GM21786 (cell line): ENCODE results near the gene TP63.

Experiments used
- ATAC-seq: cut with Tn5 transposase; IDR thresholded peaks from one replicate; pipeline ENCODE4 v1.9.1; 2021; ENCODE audit not compliant: unreplicated experiment

TP63 gene

DNA sequence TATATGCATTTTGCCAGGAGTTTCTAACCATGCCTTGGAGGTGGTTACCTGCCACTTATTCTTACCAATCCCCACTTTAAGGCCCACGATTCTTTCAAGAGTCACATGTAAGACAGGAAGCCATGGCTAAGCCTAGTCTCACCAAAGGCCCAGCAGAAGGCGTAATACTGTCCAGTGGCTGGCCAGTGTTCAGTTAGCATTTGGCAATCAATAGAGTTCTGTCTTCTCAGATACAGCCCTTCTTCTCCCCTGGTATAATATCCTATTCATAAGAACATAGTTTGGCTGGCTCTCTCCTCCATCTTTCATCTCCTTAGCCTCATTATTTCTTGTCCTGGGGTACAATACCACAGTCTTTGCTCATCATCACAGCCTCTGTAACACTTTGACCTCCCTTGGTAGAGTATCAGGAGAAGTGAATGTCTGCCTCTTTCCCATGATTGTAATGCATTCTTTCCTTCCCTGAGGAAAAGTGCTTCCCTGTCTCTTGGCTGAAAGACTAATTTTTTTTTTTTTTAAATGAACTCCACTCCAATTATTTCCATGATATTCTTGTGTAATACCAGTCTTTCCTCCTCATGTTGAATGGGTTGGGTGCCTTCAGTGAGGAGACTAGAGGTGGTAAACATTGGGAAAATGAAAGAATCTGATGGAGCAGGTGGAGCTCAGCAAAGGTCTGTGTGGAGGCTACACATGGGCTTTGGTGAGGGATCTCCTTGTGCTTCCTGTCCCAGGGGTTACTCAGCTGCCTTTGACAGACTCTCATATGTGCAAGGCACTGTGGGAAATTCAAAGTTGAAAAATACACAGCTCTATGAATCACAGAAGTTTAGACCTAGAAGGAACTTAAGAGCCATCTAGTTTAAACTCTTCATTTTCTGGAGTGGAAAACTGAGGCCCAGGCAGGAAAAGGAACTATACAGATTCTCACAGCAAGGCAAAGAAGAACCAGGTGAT is 271.3 kb downstream of the TP63 start:
- ATAC-seq, result no peak

DNA sequence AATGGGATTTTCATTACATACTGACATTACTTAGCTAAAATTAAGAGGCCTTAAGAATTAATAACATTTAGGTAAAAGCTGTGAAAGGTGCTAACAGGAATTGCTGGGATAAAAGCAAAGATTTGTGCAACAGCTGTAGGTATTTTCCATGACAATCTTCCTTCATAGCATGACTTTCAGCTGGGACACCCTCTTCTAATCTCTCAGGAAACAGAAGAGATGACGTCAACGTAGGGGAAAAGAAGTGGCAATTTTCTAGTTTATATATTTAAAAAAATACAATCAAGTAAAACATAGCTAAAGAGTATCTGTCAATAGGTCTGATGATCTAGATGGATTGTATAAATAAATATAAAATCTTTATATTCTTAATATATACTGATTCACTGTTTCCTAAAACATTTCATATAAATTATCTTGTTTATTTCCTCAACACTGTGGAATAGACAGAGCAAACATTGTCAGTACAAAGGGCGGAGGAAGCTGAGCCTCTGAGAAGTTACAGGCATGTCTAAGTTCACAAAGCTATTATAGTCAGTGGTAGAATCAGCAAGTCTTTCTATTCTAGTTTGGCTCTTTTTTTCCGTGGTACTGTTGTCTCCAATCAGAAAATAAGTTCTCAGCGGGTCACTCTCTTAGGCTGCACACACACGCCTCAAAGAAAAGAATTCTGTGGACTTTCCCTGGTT is 272.5 kb downstream of the TP63 start:
- ATAC-seq, result no peak

DNA sequence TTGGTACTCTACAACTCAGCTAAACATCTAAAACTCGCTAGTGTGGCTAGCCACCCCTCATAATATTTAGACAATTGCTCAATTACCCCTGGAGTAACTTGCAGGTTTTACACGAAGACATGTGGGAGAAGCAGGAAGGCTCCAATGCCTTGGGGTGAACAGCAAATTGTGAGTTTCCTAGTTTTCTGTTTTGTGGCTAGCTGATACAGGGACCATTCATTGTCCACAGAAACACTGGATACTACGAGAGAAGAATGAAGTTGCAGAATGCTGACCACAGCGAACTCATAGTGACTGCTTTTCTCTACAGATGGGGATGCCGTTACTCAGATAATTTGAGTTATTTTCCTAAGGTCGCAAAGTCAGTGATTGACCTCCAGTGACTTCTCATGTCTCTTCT is 276.6 kb downstream of the TP63 start:
- no peak for ATAC-seq

DNA sequence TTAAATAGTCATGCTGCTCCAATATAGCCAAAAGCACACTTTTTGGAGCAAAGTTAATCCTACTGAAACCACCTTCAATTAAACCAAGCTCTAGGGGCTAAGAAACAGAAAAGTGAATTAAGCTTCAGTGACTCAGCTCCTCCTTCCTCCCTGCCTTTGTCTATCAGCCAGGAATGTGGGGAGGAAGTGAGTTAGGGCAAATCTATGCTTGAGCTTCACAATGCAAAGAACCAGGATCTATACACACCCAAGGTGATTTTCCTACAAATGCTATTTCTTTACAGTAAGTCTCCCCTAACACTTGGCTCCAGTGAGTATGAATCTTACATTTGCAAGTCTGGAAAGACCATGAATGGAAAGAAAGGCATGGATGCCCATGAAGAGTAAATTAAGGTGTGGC is 277.5 kb downstream of the TP63 start:
- no peak for ATAC-seq

DNA sequence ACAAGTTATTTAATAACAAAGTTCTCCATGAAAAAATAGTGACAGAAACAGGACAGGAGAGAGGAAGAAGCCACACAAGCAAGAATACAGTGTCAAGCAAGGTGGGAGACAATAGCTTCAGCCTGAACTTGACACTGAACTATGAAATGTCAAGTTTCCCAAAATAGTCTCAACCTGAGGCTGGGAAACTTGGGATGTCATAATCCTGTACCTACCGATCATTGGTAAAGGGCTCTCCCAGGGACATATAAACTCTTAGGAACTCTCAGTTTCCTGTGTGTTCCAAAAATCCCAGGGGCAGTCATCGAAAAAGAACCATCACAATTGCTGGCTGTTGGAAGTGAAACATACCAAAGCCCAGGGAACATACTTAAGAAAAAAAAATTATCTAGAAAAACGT is 277.9 kb downstream of the TP63 start:
- ATAC-seq, result no peak

DNA sequence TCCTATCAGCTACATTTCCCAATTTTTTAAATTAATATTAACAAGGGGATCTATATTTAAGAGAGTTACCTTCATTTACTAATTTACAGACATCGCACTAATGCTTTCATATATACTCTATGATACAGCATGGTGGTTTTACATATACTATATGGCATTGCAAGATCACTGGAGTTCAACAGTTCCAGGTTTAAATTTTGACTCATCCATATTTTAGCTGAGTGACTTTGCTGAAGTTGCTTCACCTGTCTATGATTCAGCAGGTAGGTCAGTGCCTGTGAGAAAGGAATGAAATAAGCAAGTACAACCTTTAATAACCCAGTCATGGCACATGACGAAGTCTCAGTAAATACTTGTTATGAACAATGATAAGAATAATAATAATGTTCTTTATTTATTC is 278.4 kb downstream of the TP63 start:
- ATAC-seq, result no peak

DNA sequence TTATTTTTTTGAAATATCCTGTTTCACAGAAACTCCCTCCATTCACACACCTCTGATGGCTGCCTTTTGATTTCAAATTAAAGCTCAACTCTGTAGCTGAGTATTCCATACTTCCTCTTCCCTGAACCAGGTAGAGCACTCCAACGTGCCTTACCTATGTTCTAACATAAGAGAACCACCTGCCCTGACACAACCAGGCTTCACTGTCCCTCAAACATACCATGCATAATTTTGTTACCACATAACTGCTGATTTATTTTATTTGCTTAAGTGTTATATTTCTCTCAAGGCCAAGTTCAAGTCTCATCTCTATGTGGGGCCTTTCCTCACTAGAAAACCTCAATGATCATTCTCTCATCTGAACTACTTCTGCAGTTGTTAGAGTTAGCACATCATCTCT is 279.8 kb downstream of the TP63 start:
- no peak for ATAC-seq

DNA sequence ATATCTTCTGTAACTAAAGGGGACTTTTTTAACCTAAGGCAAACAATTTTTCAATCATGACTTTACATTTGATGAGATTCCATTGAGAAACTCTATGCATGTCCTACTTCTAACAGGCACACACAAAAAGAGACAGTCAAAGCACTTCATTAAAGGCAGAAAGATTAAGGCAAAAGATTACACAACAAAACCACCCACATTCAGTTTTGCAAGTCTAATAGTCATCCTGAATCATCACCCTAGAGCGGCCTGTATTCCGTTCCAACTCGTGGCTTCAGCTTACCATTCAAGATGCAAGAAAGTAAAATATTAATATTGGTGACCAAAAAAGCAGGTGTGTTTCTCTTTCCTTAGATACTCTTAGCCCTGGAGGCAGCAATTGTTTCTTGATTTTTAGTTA is 283.6 kb downstream of the TP63 start:
- no peak for ATAC-seq

DNA sequence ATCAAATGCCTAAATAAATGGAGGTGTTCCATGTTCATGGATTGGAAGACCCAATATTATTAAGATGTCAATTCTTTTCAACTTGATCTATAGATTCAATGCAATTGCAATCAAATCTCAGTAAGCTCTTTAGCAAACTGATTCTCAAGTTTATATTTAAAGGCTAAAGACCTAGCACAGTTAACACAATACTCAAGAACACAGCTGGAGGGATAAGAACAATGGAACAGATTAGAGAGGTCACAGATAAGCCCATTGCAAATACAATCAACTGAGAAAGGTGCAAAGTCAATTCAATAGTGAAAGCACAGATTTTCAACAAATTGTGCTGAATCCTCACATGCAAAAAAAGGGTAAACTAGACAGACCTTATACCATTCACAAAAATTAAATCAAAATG is 290.6 kb downstream of the TP63 start:
- ATAC-seq, result no peak

DNA sequence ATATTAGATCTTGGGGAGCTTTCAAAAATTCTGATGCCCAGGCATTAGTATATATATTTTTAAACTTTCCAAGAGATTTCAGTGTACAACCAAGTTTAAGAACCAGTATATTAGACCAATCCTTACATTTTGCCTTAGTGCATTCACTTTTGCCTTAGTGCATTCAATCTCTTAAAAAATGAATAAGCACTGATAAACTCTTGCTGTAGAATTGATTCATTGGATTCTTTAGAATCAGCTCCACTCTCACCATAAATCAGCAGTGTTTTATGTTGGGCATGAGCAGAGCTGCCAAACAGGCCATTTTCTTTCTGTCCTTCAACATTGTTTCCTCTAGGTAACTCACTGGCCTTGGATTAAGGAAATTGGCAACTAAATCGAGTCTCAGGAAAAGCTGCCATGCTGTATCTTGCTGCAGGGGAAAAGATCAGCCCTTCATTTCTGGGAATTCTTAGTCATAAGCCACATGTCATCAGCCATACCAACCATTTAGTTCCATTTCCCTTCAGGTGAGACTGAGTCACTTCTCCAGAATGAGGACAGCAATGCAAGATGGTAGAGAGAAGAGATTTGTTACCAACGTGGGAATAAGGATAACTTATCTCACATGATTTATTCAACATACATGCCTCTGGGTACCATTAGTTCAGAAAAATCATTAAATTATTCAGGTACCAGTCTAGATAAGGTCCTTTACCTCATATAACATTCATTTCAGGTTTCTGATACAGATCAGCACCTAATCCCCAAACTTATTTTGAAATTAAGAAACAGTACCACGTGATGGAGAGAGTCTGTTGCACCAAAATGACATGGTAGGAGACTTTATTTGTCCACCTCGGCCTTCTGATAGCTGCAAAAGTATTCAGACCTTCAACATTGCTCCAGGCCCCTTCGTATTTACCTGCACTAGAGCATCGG is 297.0 kb downstream of the TP63 start:
- no peak for ATAC-seq

DNA sequence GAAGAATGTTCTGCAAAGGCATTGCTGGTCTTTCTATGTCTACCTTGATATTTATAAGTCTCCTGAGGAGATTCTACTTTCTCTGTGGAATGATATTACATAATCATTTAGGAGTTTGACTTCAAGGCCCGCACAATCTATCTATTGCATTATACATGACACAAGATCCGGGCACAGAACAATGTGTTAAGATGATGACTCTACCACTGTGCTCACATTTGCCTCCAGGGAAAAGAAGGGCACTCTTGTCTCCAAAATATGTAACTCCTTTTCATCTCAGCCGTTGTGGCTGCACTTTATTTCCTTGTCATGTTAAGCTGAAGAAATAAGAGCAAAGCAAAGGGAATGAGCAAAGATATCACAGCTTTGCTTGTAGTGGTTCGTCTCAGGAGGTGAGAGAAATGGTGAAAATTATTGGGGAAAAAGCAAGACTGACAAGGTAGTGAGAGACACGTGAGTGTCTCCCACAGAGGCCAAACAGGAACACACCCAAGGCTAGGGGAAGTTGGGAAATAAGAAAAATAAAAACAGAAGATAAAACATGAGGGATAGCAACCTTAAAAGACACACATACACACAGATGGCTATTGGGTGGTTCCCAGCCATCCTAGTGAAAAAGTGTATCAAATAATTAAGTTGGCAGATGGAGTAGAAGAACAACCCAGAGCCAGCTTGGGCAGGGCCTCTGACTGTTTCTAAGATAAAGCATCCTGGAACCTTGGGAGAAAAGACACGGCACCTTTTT is 305.2 kb downstream of the TP63 start:
- ATAC-seq, result no peak

DNA sequence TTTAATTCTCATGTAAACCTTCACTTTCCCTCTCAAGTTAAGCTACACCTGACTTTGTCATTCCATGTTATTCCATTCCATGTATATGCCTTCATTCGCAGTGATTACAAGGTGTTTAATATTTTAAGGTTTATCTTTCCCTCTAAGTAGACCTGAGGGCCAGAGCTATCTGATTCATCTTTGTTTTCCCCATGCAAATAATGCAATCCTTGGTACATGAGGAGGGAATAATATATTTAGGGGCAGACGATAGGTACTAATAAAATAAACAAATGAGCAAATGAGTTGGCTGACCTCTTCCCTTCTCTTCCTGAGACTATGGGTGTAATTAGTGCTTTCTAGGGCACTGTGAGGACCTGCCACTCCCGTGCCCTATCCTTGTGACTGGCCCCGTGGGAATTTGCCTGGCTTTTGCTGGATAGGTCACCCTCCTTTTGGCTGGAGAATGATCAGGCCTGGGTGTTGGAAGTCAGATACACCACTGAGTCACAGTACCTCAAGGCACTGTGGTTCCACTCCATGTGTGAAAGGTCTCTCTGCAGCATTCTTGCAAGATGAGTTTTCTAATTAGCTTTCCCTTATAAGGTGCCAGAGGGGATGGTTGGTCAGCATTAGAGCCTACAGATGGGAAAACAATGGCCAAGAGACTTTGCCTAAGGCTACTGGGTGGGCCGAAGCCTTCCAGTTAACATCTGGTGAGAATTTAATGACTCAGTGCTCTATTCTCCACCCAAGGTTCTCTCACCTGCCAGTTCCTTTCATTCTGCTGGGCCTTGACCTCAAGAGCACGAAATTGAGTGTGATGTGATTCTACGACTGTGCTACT is 306.3 kb downstream of the TP63 start:
- ATAC-seq, result no peak

DNA sequence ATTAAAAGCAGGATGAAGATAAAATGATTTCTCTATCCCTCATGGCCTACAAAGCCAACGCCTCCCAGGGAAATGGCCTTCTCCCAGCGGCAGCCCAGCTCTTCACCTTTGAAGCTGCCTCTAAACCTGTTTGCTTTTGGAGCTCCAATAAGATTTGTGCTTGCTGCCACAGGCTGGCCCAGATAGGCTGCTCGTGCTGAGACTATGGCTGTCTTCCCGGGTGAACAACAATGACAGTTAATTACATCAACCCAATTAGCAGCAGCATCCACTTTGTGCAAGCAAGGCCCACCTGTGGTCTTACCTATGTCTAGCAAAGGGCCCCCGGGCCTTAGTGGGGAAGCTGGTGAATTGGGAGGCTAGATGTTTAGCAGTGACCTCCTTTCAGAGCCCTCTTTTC is 309.9 kb downstream of the TP63 start:
- no peak for ATAC-seq

DNA sequence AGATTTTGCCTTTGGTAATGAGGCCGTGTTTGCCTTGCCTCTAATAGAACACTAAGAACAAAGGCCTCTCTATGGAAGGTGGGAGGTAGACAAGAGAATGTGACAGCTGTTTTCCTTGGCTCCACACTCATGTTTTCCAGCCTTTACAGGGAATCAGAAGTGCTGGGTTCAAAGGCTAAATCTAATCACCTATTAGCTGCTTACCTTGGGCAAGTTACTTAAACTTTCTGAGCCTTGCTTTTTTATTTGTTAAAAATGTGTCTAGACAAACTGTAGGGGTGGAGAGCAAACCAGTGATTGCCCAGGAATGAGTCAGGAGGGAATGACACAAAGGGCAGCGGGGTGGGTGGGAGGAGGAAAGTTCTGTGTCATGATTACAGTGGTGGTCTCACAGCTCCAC is 310.5 kb downstream of the TP63 start:
- no peak for ATAC-seq

DNA sequence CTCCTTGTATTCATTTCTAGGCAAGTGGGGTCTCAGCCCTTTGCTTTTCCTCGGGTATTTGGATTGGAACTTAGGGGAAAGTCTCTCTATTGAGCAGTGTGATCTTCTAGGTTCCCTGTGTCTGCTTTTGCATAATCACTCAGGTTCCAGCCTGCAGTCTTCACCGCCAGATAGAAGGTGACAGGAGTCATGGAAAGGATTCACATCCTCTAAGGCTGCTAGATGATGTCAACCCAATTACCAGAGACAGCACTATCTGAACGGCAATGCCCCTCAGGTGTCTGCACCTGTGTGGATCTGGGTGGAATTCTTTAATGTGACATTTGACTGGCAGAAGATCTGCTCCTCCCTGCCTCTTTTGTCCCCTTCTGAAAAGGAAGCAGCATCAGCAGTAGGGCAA is 311.8 kb downstream of the TP63 start:
- no peak for ATAC-seq

DNA sequence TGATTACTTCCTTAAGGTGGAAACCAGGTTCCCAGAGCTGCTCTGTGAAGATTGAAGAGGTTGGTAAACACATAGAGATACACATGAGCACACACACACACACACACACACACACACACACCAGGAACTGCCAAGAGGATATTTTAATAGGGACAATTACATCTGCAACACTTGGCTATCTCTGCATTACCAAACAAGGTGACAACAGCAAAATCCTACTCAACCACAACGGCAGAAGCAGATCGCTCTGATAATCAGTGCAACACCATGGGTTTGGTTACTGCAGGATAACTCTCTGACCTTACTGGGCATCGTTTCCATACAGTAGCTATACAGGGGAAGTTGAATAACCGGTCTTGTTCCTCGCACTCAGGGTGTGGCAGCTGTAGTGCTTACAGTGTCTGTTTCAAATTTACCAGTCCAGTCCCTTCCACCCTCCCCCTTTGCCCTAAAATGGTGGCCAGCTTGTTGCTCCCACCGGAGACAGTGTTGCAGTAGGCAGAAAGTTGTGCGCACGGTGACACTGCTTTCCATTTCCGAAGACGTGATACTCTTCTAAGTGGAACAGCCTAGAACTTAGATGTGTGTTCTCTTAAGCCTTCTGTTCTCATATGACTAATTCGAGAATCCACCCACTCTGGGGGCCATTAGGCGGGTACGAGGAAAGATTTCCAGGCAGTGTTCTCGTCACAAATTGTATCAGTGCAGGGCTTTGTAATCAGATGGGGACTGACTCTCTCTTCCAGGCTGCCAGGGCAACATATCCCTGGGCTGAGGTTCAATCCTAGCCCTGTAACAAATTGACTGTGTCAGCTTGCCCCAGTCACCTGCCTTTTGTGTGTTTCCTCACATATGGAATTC is 313.3 kb downstream of the TP63 start:
- no peak for ATAC-seq

DNA sequence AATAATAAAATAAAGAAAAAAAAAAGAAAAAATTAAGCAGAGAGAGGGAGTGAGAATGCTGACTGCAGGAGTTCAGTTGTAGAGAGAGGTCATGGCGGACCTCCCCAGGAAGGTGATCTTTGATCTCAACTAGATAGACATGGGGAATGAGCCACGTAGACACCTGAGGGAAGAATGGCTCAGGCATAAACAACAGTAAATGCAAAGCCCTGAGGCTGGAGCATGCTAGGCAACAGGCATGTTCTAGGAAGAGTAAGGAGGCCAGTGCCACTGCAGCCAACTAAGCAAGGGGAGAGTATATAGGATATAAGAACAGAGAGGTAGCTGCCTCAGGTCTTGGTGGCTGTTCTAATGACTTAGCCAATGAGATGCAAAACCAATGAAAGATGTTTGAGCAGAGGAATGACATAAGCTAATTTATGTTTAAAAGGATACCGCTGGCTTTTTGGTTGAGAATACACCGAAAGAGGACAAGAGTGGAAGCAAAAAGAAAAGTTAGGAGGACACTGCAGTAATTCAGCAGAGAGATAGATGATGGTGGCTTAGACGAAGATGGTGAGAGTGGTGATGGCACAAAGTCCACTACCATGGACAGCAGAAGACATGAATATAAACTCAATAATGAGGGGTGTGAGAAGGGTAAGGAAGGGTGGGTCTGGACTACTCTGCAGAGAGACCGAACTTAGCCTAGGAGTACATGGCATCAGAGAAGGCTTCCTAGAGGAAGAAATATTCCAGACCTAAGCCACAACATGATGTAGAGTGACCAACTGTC is 314.9 kb downstream of the TP63 start:
- ATAC-seq, result no peak
